ENCODE results near the gene OR56A3. TPM values are rescaled to one million over a fixed set of nuclear protein-coding genes. Genes with fewer than 3 reads are reported as not detected.

The OR56A3 gene
- total RNA-seq, 1 donor from 2014 or later = not detected

- no peak for DNase-seq
Observed at GRCh38 chr11:5973530-5973929, 31.5 kb downstream of the OR56A3 start.

- no peak for DNase-seq
Observed at GRCh38 chr11:5983443-5983842, 41.4 kb downstream of the OR56A3 start.

GRCh38 chr11:5986885-5987284 is 44.8 kb downstream of the OR56A3 start, which contains the start of gene OR52L1:
OR52L1 (minus strand) TSS chr11:5986985; CDS start chr11:5986930, 55 bp downstream.
- no peak for DNase-seq

DNA sequence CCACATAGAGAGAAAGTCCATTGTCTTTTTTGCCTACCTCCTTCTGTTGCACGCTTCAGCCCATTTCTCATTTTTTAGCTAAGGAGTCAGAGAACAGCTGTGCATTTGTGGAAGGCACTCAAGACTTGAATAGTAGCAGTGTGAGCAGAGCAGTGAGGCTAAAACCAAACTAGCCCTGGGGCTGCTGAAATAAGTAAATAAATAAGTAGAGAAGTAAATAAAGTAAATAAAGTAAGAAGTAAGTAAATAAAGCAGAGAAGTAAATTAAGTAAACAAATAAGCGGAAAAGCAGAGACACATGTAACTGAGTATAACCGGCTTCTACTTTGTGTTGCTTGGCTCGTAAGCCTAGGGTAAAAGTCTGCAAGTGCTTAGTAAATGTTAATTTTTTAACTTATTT is 47.2 kb downstream of the OR56A3 start:
- DNase-seq = no peak

- DNase-seq = no peak
Observed at GRCh38 chr11:5992150-5992549, 50.1 kb downstream of the OR56A3 start.

DNA sequence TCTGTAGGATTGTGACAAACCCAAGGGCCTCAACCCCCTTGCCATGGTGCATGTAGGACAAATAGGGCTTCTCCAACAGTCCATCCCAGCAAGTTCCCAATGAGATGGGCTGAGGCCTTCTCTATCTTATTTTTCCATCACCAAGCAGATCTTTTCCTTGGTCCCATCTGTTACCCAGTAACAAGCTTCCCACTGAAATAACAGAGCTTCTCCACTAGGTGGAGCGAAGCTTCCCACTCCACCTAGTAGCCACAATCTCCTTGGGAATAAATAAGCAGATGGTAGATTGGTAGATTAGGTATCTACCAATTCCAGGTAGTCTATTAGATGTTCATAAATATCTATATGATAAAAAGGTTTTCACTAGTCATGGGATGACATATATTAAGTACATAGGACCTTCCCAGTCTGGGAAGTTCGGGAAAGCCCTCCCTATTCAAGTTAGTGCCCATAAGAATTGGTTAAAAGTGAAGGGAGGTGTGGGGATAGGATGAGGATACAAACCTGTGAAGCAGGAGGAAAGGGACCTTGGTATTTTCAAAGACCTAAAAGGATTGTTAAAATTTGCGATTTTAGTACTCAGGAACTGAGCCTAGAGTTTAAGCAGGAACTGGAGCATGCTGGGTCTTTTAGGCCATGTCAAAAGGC is 50.7 kb downstream of the OR56A3 start:
- DNase-seq = peak; percentile 54

DNA sequence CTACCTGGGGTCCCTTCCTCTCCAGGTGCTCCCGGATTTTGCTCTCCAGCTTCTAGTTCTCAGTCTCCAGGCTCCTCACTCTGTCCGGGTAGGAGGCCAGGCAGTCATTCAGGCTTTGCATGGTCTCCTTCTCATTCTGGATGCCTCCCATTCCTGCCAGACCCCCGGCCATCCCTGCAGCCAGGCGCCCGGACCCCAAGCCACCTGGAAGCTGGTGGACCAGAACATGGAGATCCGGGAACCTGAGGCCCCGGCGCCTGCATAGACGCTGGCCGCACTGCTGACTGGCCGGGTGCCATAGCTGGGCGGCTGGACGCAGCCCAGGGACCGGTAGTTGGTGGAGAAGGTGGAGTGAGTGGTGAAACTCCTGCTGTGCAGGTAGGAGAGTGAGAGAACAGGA is 52.7 kb downstream of the OR56A3 start:
- DNase-seq = no peak

Other genes starting within 250 kb of the OR56A3 start
- gene OR56B1, start 205.8 kb upstream of the OR56A3 start, total RNA-seq = not detected in 2 replicates
- gene OR52N4, start 188.0 kb upstream of the OR56A3 start, total RNA-seq = 0.17 TPM in 1 of 2 replicates, not detected in the other
- gene OR52N5, start 158.9 kb upstream of the OR56A3 start, total RNA-seq = not detected in 2 replicates
- not detected in 2 replicates for gene OR52N1, start 151.0 kb upstream of the OR56A3 start, total RNA-seq
- not detected in 2 replicates for gene OR52N2, start 133.3 kb upstream of the OR56A3 start, total RNA-seq
- not detected in 2 replicates for gene OR52E6, start 100.4 kb upstream of the OR56A3 start, total RNA-seq
- not detected in 2 replicates for gene OR52E8, start 84.6 kb upstream of the OR56A3 start, total RNA-seq
- not detected in 2 replicates for gene OR52E4, start 61.6 kb upstream of the OR56A3 start, total RNA-seq
- not detected in 2 replicates for gene OR52E5, start 49.0 kb upstream of the OR56A3 start, total RNA-seq
- not detected in 2 replicates for gene OR56A5, start 26.2 kb downstream of the OR56A3 start, total RNA-seq
- not detected in 2 replicates for gene OR52L1, start 44.7 kb downstream of the OR56A3 start, total RNA-seq
- gene OR56A4, start 64.7 kb downstream of the OR56A3 start, total RNA-seq = not detected in 2 replicates
- 0.14 TPM in 1 of 2 replicates, not detected in the other for gene OR56A1, start 88.5 kb downstream of the OR56A3 start, total RNA-seq
- gene OR56B4, start 165.4 kb downstream of the OR56A3 start, total RNA-seq = not detected in 2 replicates
- gene OR52B2, start 228.1 kb downstream of the OR56A3 start, total RNA-seq = 0.09 TPM in 1 of 2 replicates, not detected in the other

Measured in dermis blood vessel endothelial cell (primary cell).